GM21528 (cell line): ENCODE measurements around the gene CSNK1G2.

Experiments
- ATAC-seq: cut with Tn5 transposase; IDR thresholded peaks from one replicate; pipeline ENCODE4 v1.9.1; 2021; ENCODE audit warnings: mild to moderate bottlenecking, moderate library complexity; ENCODE audit not compliant: unreplicated experiment, low FRiP score

The CSNK1G2 gene

GRCh38 chr19:2014131-2014571 is 73.2 kb downstream of the CSNK1G2 start:
- ATAC-seq, result no peak

GRCh38 chr19:2014731-2015607 is 74.0 kb downstream of the CSNK1G2 start:
- ATAC-seq, result no peak

GRCh38 chr19:2015608-2015950 is 74.6 kb downstream of the CSNK1G2 start, which contains the start of gene BTBD2:
BTBD2 (minus strand) TSS chr19:2015714; CDS start chr19:2015703, 11 bp downstream.
- no peak for ATAC-seq

- no peak for ATAC-seq
Observed at GRCh38 chr19:2016041-2016807, 75.3 kb downstream of the CSNK1G2 start.

- ATAC-seq, result no peak
Observed at GRCh38 chr19:2018752-2019151, 77.8 kb downstream of the CSNK1G2 start.

GRCh38 chr19:2021453-2022140 is 80.6 kb downstream of the CSNK1G2 start:
- no peak for ATAC-seq

GRCh38 chr19:2022289-2022688 is 81.3 kb downstream of the CSNK1G2 start:
- no peak for ATAC-seq

- no peak for ATAC-seq
Observed at GRCh38 chr19:2026770-2027169, 85.8 kb downstream of the CSNK1G2 start.

GRCh38 chr19:2027361-2027760 is 86.4 kb downstream of the CSNK1G2 start:
- no peak for ATAC-seq
